Measurements from ENCODE around the gene HHAT.

The HHAT gene

GRCh38 chr1:210677533-210677932 is 348.8 kb downstream of the HHAT start:
- Mint-ChIP-seq H3K9me3 (no peaks in the 10 kb centered on the region), H3K27me3 (no peaks in the 10 kb centered on the region), H3K4me3 (no peak overlapping the region), H3K27ac (no peak overlapping the region), H3K36me3 (no peaks in the 10 kb centered on the region), H3K4me1 (no peaks in the 10 kb centered on the region)

GRCh38 chr1:210678306-210678705 is 349.6 kb downstream of the HHAT start:
- no peak overlapping the region for H3K4me3 Mint-ChIP-seq
- H3K9me3 Mint-ChIP-seq, result no peaks in the 10 kb centered on the region
- no peaks in the 10 kb centered on the region for H3K27me3 Mint-ChIP-seq
- H3K4me1 Mint-ChIP-seq, result no peaks in the 10 kb centered on the region
- no peak overlapping the region for H3K27ac Mint-ChIP-seq
- H3K36me3 Mint-ChIP-seq, result no peaks in the 10 kb centered on the region

GRCh38 chr1:210681158-210681557 is 352.5 kb downstream of the HHAT start:
- no peaks in the 10 kb centered on the region for H3K36me3 Mint-ChIP-seq
- no peaks in the 10 kb centered on the region for H3K4me1 Mint-ChIP-seq
- no peak overlapping the region for H3K4me3 Mint-ChIP-seq
- H3K27ac Mint-ChIP-seq, result no peak overlapping the region
- H3K27me3 Mint-ChIP-seq, result no peaks in the 10 kb centered on the region
- H3K9me3 Mint-ChIP-seq, result no peaks in the 10 kb centered on the region

GRCh38 chr1:210683403-210684047 is 354.8 kb downstream of the HHAT start:
- no peak overlapping the region for H3K27ac Mint-ChIP-seq
- H3K9me3 Mint-ChIP-seq, result no peaks in the 10 kb centered on the region

GRCh38 chr1:210684466-210685294 is 356.0 kb downstream of the HHAT start:
- no peaks in the 10 kb centered on the region for H3K27me3 Mint-ChIP-seq
- peak overlapping the region; percentile 3 for H3K27ac Mint-ChIP-seq
- no peaks in the 10 kb centered on the region for H3K4me1 Mint-ChIP-seq
- no peaks in the 10 kb centered on the region for H3K36me3 Mint-ChIP-seq
- H3K4me3 Mint-ChIP-seq, result no peak overlapping the region
- no peaks in the 10 kb centered on the region for H3K9me3 Mint-ChIP-seq

More at GRCh38 chr1:210683403-210684047, 354.8 kb downstream of the HHAT start:
- Mint-ChIP-seq H3K4me1 (no peaks in the 10 kb centered on the region), H3K36me3 (no peaks in the 10 kb centered on the region), H3K27me3 (no peaks in the 10 kb centered on the region), H3K4me3 (no peak overlapping the region)

- Mint-ChIP-seq H3K9me3 (no peaks in the 10 kb centered on the region), H3K27ac (no peak overlapping the region), H3K4me1 (no peaks in the 10 kb centered on the region), H3K36me3 (no peaks in the 10 kb centered on the region), H3K4me3 (no peak overlapping the region), H3K27me3 (no peaks in the 10 kb centered on the region)
Measured at GRCh38 chr1:210685295-210685650, 356.6 kb downstream of the HHAT start.

- no peak overlapping the region for H3K27ac Mint-ChIP-seq
- H3K4me1 Mint-ChIP-seq, result no peaks in the 10 kb centered on the region
- no peak overlapping the region for H3K4me3 Mint-ChIP-seq
- no peaks in the 10 kb centered on the region for H3K27me3 Mint-ChIP-seq
- no peaks in the 10 kb centered on the region for H3K36me3 Mint-ChIP-seq
- H3K9me3 Mint-ChIP-seq, result no peaks in the 10 kb centered on the region
Measured at GRCh38 chr1:210686841-210687240, 358.1 kb downstream of the HHAT start.

- H3K27ac Mint-ChIP-seq, result no peak overlapping the region
- peaks cover 6% of the 10 kb centered on the region for H3K4me1 Mint-ChIP-seq
- no peaks in the 10 kb centered on the region for H3K27me3 Mint-ChIP-seq
- no peak overlapping the region for H3K4me3 Mint-ChIP-seq
- H3K36me3 Mint-ChIP-seq, result no peaks in the 10 kb centered on the region
- no peaks in the 10 kb centered on the region for H3K9me3 Mint-ChIP-seq
Measured at GRCh38 chr1:210687582-210688279, 359.0 kb downstream of the HHAT start.

GRCh38 chr1:210688512-210689234 is 360.0 kb downstream of the HHAT start:
- H3K27ac Mint-ChIP-seq, result no peak overlapping the region
- no peaks in the 10 kb centered on the region for H3K9me3 Mint-ChIP-seq
- peaks cover 12% of the 10 kb centered on the region for H3K4me1 Mint-ChIP-seq
- H3K27me3 Mint-ChIP-seq, result no peaks in the 10 kb centered on the region
- no peaks in the 10 kb centered on the region for H3K36me3 Mint-ChIP-seq
- no peak overlapping the region for H3K4me3 Mint-ChIP-seq

- Mint-ChIP-seq H3K27ac (no peak overlapping the region), H3K4me1 (peaks cover 12% of the 10 kb centered on the region), H3K4me3 (no peak overlapping the region), H3K9me3 (no peaks in the 10 kb centered on the region), H3K36me3 (no peaks in the 10 kb centered on the region), H3K27me3 (no peaks in the 10 kb centered on the region)
Measured at GRCh38 chr1:210689826-210690225, 361.1 kb downstream of the HHAT start.

- Mint-ChIP-seq H3K4me3 (no peak overlapping the region), H3K4me1 (peaks cover 12% of the 10 kb centered on the region), H3K27me3 (no peaks in the 10 kb centered on the region), H3K36me3 (no peaks in the 10 kb centered on the region), H3K27ac (no peak overlapping the region), H3K9me3 (no peaks in the 10 kb centered on the region)
Measured at GRCh38 chr1:210690236-210690635, 361.5 kb downstream of the HHAT start.

GRCh38 chr1:210691039-210691610 is 362.4 kb downstream of the HHAT start:
- Mint-ChIP-seq H3K4me1 (peaks cover 12% of the 10 kb centered on the region), H3K9me3 (no peaks in the 10 kb centered on the region), H3K27ac (no peak overlapping the region), H3K4me3 (no peak overlapping the region), H3K36me3 (no peaks in the 10 kb centered on the region), H3K27me3 (no peaks in the 10 kb centered on the region)

- H3K4me3 Mint-ChIP-seq, result no peak overlapping the region
- H3K36me3 Mint-ChIP-seq, result no peaks in the 10 kb centered on the region
- no peak overlapping the region for H3K27ac Mint-ChIP-seq
- H3K27me3 Mint-ChIP-seq, result no peaks in the 10 kb centered on the region
- H3K9me3 Mint-ChIP-seq, result no peaks in the 10 kb centered on the region
- peaks cover 12% of the 10 kb centered on the region for H3K4me1 Mint-ChIP-seq
Measured at GRCh38 chr1:210692796-210693195, 364.1 kb downstream of the HHAT start.

GRCh38 chr1:210695026-210695425 is 366.3 kb downstream of the HHAT start:
- Mint-ChIP-seq H3K27ac (no peak overlapping the region), H3K36me3 (no peaks in the 10 kb centered on the region), H3K4me3 (no peak overlapping the region), H3K9me3 (no peaks in the 10 kb centered on the region), H3K4me1 (peaks cover 12% of the 10 kb centered on the region), H3K27me3 (no peaks in the 10 kb centered on the region)

- no peaks in the 10 kb centered on the region for H3K36me3 Mint-ChIP-seq
- H3K4me1 Mint-ChIP-seq, result peaks cover 12% of the 10 kb centered on the region
- no peak overlapping the region for H3K27ac Mint-ChIP-seq
- no peak overlapping the region for H3K4me3 Mint-ChIP-seq
- no peaks in the 10 kb centered on the region for H3K9me3 Mint-ChIP-seq
- H3K27me3 Mint-ChIP-seq, result no peaks in the 10 kb centered on the region
Measured at GRCh38 chr1:210696709-210697108, 368.0 kb downstream of the HHAT start.
